Measurements from ENCODE around the gene OLFM1. TPM values are rescaled to one million over a fixed set of nuclear protein-coding genes. Genes with fewer than 3 reads are reported as not detected.
A peak's percentile ranks its signal among the peaks of the same experiment; 100 is the strongest.
"Not testable (repeated sequence)": the region's sequence is repeated elsewhere in the genome, so short reads cannot be mapped to it uniquely, and the experiment has no call there.

OLFM1 gene
- polyA plus RNA-seq, 1 donor from 2014 or later: 0.20 TPM

- H3K27me3 Mint-ChIP-seq: peaks cover 31% of the 10 kb centered on the region
- no peaks in the 10 kb centered on the region for H3K9me3 Mint-ChIP-seq
- H3K27ac Mint-ChIP-seq: no peak overlapping the region
Observed at GRCh38 chr9:135109650-135110049, 22.2 kb downstream of the OLFM1 start.

GRCh38 chr9:135110416-135110815 lies 22.9 kb downstream of the OLFM1 start:
- Mint-ChIP-seq H3K27ac (no peak overlapping the region), H3K36me3 (no peaks in the 10 kb centered on the region), H3K4me1 (no peaks in the 10 kb centered on the region), H3K9me3 (no peaks in the 10 kb centered on the region), H3K4me3 (no peak overlapping the region), H3K27me3 (peaks cover 31% of the 10 kb centered on the region)

More at GRCh38 chr9:135109650-135110049, 22.2 kb downstream of the OLFM1 start:
- no peak overlapping the region for H3K4me3 Mint-ChIP-seq
- peaks cover 0 to 2% (median 0%) of the 10 kb centered on the region in 3 donors for H3K4me1 Mint-ChIP-seq
- no peaks in the 10 kb centered on the region for H3K36me3 Mint-ChIP-seq

DNA sequence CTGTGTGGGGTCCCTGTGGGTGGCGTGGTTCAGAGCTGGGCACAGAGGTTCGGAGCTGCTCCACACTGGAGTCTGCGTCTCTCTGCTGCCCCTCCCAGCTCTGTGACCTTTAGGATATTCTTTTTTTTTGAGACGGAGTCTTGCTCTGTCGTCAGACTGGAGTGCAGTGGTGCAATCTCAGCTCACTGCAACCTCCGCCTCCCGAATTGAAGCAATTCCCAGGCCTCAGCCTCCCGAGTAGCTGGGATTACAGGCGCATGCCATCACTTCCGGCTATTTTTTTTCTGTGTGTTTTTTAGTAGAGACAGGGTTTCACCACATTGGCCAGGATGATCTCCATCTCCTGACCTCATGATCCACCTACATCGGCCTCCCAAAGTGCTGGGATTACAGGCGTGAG lies 24.1 kb downstream of the OLFM1 start:
- not testable (repeated sequence) for H3K4me3 Mint-ChIP-seq, H3K9me3 Mint-ChIP-seq, H3K27ac Mint-ChIP-seq, H3K4me1 Mint-ChIP-seq, H3K36me3 Mint-ChIP-seq
- H3K27me3 Mint-ChIP-seq: peaks cover 27% of the 10 kb centered on the region

GRCh38 chr9:135116371-135116770 lies 28.9 kb downstream of the OLFM1 start:
- H3K27ac Mint-ChIP-seq: no peak overlapping the region
- no peaks in the 10 kb centered on the region for H3K36me3 Mint-ChIP-seq
- H3K4me1 Mint-ChIP-seq: no peaks in the 10 kb centered on the region
- H3K27me3 Mint-ChIP-seq: peaks cover 5% of the 10 kb centered on the region
- peaks cover 2 to 6% (median 3%) of the 10 kb centered on the region in 3 donors for H3K9me3 Mint-ChIP-seq
- H3K4me3 Mint-ChIP-seq: no peak overlapping the region

DNA sequence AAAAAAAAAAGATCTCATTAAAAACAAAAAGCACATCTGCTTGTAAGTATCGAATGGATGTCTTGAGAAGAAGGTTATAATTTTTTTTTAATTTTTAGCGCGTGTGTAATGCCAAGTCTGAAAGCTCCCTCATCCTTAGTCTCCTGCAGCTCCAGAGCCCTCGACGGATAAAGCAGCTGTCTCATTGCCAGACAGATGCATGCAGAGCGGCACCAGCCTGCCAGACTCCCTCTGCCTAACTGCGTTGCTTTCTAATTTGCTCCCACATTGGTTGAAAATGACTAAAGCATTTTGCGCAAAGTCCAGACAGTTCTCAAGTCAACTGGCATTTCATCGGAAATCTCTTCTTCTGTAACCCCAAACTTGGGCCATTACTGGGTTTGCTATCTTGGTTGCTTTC lies 29.4 kb downstream of the OLFM1 start:
- Mint-ChIP-seq H3K36me3 (no peaks in the 10 kb centered on the region), H3K9me3 (peaks cover 2 to 6% (median 3%) of the 10 kb centered on the region in 3 donors), H3K4me1 (no peaks in the 10 kb centered on the region), H3K27me3 (peaks cover under 1% of the 10 kb centered on the region), H3K4me3 (no peak overlapping the region), H3K27ac (no peak overlapping the region)

GRCh38 chr9:135117281-135117680 lies 29.8 kb downstream of the OLFM1 start:
- no peak overlapping the region for H3K4me3 Mint-ChIP-seq
- H3K27ac Mint-ChIP-seq: no peak overlapping the region
- peaks cover 2 to 6% (median 3%) of the 10 kb centered on the region in 3 donors for H3K9me3 Mint-ChIP-seq
- no peaks in the 10 kb centered on the region for H3K27me3 Mint-ChIP-seq
- H3K36me3 Mint-ChIP-seq: no peaks in the 10 kb centered on the region
- no peaks in the 10 kb centered on the region for H3K4me1 Mint-ChIP-seq

DNA sequence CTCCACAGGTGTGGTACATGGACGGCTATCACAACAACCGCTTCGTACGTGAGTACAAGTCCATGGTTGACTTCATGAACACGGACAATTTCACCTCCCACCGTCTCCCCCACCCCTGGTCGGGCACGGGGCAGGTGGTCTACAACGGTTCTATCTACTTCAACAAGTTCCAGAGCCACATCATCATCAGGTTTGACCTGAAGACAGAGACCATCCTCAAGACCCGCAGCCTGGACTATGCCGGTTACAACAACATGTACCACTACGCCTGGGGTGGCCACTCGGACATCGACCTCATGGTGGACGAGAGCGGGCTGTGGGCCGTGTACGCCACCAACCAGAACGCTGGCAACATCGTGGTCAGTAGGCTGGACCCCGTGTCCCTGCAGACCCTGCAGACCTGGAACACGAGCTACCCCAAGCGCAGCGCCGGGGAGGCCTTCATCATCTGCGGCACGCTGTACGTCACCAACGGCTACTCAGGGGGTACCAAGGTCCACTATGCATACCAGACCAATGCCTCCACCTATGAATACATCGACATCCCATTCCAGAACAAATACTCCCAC lies 32.1 kb downstream of the OLFM1 start:
- peaks cover 2% of the 10 kb centered on the region for H3K27me3 Mint-ChIP-seq

GRCh38 chr9:135120249-135120648 lies 32.8 kb downstream of the OLFM1 start:
- Mint-ChIP-seq H3K36me3 (no peaks in the 10 kb centered on the region), H3K4me3 (no peak overlapping the region), H3K4me1 (no peaks in the 10 kb centered on the region), H3K27me3 (peaks cover 2% of the 10 kb centered on the region), H3K9me3 (peaks cover 3 to 6% (median 3%) of the 10 kb centered on the region in 3 donors), H3K27ac (no peak overlapping the region)

More for the DNA sequence above, 32.1 kb downstream of the OLFM1 start:
- Mint-ChIP-seq H3K9me3 (peaks cover 3 to 6% (median 3%) of the 10 kb centered on the region in 3 donors), H3K4me1 (no peaks in the 10 kb centered on the region), H3K4me3 (no peak overlapping the region), H3K27ac (peak overlapping the region in 1 of 3 donors; percentile 59), H3K36me3 (no peaks in the 10 kb centered on the region)

- peaks cover 2% of the 10 kb centered on the region for H3K27me3 Mint-ChIP-seq
- H3K9me3 Mint-ChIP-seq: peaks cover 3 to 6% (median 3%) of the 10 kb centered on the region in 3 donors
- H3K4me1 Mint-ChIP-seq: no peaks in the 10 kb centered on the region
- no peaks in the 10 kb centered on the region for H3K36me3 Mint-ChIP-seq
- H3K4me3 Mint-ChIP-seq: no peak overlapping the region
- no peak overlapping the region for H3K27ac Mint-ChIP-seq
Observed at GRCh38 chr9:135122316-135122715, 34.8 kb downstream of the OLFM1 start.

DNA sequence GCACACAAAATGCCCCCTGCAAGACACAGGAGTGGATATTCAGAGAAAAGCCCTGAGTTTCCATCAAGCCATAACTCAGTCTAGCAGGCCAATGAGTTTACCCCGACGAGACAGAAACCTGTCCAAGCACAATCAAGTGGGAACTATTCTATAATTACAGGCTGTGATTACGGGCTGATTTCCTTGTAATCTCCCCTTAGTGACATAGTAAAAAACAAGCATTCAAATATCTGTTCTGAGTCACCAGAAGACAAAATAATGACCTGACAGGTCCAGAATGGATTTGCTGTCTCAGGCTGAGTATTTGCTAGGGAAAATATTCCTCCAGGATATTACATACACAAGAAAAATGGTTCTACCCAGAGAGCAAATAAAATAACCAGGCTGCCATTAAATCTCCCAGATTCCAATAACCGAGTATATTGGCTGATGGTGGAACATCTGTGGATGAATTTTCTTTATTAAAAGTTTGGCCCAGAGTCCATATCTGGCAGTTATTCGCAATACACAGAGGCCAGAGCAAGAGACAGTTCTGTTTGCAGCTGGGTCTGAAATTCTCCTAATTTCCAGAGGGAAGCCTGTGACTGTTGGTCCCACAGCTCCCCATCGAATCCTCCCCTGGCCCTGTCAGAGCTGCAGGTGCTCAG lies 35.8 kb downstream of the OLFM1 start:
- no peaks in the 10 kb centered on the region for H3K4me1 Mint-ChIP-seq
- H3K36me3 Mint-ChIP-seq: no peaks in the 10 kb centered on the region
- no peak overlapping the region for H3K4me3 Mint-ChIP-seq
- peaks cover 2% of the 10 kb centered on the region for H3K27me3 Mint-ChIP-seq
- H3K27ac Mint-ChIP-seq: no peak overlapping the region
- peaks cover 3 to 6% (median 3%) of the 10 kb centered on the region in 3 donors for H3K9me3 Mint-ChIP-seq

DNA sequence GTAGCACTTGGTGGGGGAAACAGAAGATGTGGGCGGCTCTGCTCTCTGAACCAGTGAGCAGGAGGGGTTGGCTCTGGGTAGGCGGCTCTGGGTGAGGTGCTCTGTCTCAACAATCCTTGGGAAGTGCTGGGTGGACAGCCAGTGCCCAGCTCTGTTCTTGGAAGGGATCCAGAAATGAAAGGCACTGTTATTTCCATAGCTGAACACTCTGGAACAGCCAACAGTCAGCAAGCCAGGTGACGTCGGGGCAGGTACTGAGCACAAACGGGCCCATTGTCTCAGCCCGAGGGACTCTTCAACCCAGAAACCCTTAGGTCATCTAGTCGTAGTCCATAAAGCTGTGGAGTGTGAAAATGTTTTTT lies 36.3 kb downstream of the OLFM1 start:
- no peak overlapping the region for H3K4me3 Mint-ChIP-seq
- H3K36me3 Mint-ChIP-seq: no peaks in the 10 kb centered on the region
- no peak overlapping the region for H3K27ac Mint-ChIP-seq
- H3K4me1 Mint-ChIP-seq: no peaks in the 10 kb centered on the region
- peaks cover 3 to 6% (median 3%) of the 10 kb centered on the region in 3 donors for H3K9me3 Mint-ChIP-seq
- H3K27me3 Mint-ChIP-seq: peaks cover 2% of the 10 kb centered on the region

GRCh38 chr9:135126451-135127187 lies 39.2 kb downstream of the OLFM1 start:
- Mint-ChIP-seq H3K27ac (no peak overlapping the region), H3K4me3 (no peak overlapping the region), H3K36me3 (no peaks in the 10 kb centered on the region), H3K4me1 (peaks cover 0 to 3% (median 3%) of the 10 kb centered on the region in 3 donors), H3K9me3 (peaks cover 1 to 7% (median 1%) of the 10 kb centered on the region in 3 donors), H3K27me3 (peaks cover 2% of the 10 kb centered on the region)

DNA sequence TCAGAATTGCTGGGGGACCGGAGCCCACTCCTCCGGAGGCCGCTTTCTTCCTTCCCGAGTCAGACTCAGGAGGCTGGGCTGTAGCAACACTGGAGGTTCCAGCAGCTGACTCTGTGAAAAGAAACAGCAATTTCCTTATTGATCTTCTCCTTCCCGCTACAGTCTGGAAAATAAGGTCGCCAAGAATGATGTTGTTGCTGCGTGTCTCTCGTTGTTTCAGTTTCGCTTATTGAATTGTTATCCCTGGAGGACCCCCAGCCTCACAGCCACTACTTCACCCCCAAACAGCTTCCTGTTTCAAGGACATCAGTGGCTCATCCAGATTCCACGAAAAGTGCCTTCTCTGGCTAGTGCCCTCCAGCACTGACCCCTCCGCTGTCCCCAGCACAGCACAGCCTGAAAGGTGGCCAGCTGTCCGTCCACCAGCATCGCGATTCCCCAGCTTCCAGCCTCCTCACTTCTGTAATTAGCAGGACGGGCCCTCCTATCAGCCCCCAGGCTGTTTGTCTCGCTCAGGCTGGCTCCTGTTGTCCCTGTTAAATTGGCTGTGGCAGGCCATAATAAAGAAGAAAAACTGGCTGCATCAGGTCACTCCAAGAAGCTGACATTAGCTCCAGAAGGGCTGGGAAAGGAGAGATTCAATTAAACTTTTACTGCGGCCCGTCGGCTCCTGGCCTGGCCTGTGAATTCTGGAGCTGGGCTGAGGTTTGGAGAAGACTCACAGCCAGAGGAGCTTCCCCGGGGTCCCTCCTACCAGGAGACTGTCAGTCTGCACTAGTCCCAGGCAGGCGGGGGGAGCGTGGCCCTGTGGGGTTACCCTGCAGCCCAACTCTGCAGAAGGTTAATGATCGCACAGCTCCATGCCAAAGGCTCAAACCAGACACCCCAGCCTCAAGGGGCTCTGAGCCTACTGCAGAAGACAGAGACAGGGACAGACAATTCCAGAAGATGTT lies 40.5 kb downstream of the OLFM1 start:
- Mint-ChIP-seq H3K4me3 (no peak overlapping the region), H3K4me1 (peaks cover 0 to 3% (median 3%) of the 10 kb centered on the region in 3 donors), H3K36me3 (peaks cover 2% of the 10 kb centered on the region), H3K9me3 (peaks cover 0 to 7% (median 1%) of the 10 kb centered on the region in 3 donors), H3K27ac (no peak overlapping the region), H3K27me3 (peaks cover 6% of the 10 kb centered on the region)

- Mint-ChIP-seq H3K4me3 (no peak overlapping the region), H3K27ac (no peak overlapping the region), H3K4me1 (peaks cover 0 to 3% (median 3%) of the 10 kb centered on the region in 3 donors), H3K9me3 (peaks cover 1 to 7% (median 2%) of the 10 kb centered on the region in 3 donors), H3K27me3 (peaks cover 4% of the 10 kb centered on the region), H3K36me3 (peaks cover 4% of the 10 kb centered on the region)
Observed at GRCh38 chr9:135129137-135129695, 41.7 kb downstream of the OLFM1 start.
